Large intestine (tissue), 3 donors: ENCODE measurements around the gene STXBP6. TPM values are rescaled to one million over a fixed set of nuclear protein-coding genes. Genes with fewer than 3 reads are reported as not detected.
A peak's percentile ranks its signal among the peaks of the same experiment; 100 is the strongest.

Source experiments
- DNase-seq, 2 donors: peaks; one replicate each; pipeline versions ENCODE4 v3.0.0 to v3.0.0-alpha.2; 2013
- H3K27ac ChIP-seq: one replicate; pipeline ENCODE4 v1.5.1; 2013; ENCODE audit warnings: low read length
- H3K27me3 ChIP-seq: 2 replicates; pipeline ENCODE4 v1.6.1; 2013; ENCODE audit warnings: low read length; ENCODE audit not compliant: control insufficient read depth, insufficient read depth
- H3K36me3 ChIP-seq: 2 replicates; pipeline ENCODE4 v1.6.1; 2013; ENCODE audit warnings: low read length; ENCODE audit not compliant: control insufficient read depth, insufficient read depth
- H3K4me1 ChIP-seq: one replicate; pipeline ENCODE4 v1.6.1; 2013; ENCODE audit warnings: low read length; ENCODE audit not compliant: control insufficient read depth, insufficient read depth
- H3K4me3 ChIP-seq: one replicate; pipeline ENCODE4 v1.5.1; 2013; ENCODE audit warnings: low read length
- H3K9me3 ChIP-seq: one replicate; pipeline ENCODE4 v1.6.1; 2013; ENCODE audit warnings: mild to moderate bottlenecking, low read depth, low read length, moderate library complexity; ENCODE audit not compliant: control insufficient read depth
- WGBS: methylation state at CpG from one replicate; pipeline ENCODE4 v1.1.5; 2013; ENCODE audit warnings: low lambda C conversion rate; ENCODE audit not compliant: insufficient coverage; 5-methylcytosine and 5-hydroxymethylcytosine counted together
- polyA plus RNA-seq: library from polyadenylated mRNA; unstranded; fragments of 120-200 nt; gene quantifications from one replicate; pipeline ENCODE4 v1.2.1, GENCODE V29; 2013

The STXBP6 gene
- polyA plus RNA-seq, 1 donor: 27.8 TPM

GRCh38 chr14:24818058-24818822, 231.7 kb downstream of the STXBP6 start:
- DNase-seq: peak; percentile 88 to 96
- Histone ChIP-seq H3K9me3 (no peaks in the 10 kb centered on the region), H3K4me3 (peak overlapping the region; percentile 8), H3K4me1 (peaks cover 74% of the 10 kb centered on the region), H3K27me3 (no peaks in the 10 kb centered on the region), H3K27ac (peak overlapping the region; percentile 96), H3K36me3 (no peaks in the 10 kb centered on the region)
- no CpG with 5 or more reads among the region's 15 CpGs for WGBS

GRCh38 chr14:24817212-24818057, 232.5 kb downstream of the STXBP6 start:
- DNase-seq: peak; percentile 64 to 92
- Histone ChIP-seq H3K9me3 (no peaks in the 10 kb centered on the region), H3K4me3 (no peak overlapping the region), H3K4me1 (peaks cover 81% of the 10 kb centered on the region), H3K36me3 (no peaks in the 10 kb centered on the region), H3K27me3 (no peaks in the 10 kb centered on the region), H3K27ac (peak overlapping the region; percentile 96)
- 30% methylated on average over 2 of the region's 11 CpGs for WGBS

GRCh38 chr14:24816929-24817211, 233.1 kb downstream of the STXBP6 start:
- H3K4me1 ChIP-seq: peaks cover 85% of the 10 kb centered on the region
- no CpG with 5 or more reads among the region's 3 CpGs for WGBS
- no peak for DNase-seq
- H3K27ac ChIP-seq: peak overlapping the region; percentile 96
- H3K27me3 ChIP-seq: no peaks in the 10 kb centered on the region
- no peak overlapping the region for H3K4me3 ChIP-seq
- no peaks in the 10 kb centered on the region for H3K36me3 ChIP-seq
- no peaks in the 10 kb centered on the region for H3K9me3 ChIP-seq

- no peaks in the 10 kb centered on the region for H3K27me3 ChIP-seq
- no peaks in the 10 kb centered on the region for H3K9me3 ChIP-seq
- H3K27ac ChIP-seq: peak overlapping the region; percentile 96
- H3K4me3 ChIP-seq: no peak overlapping the region
- H3K36me3 ChIP-seq: no peaks in the 10 kb centered on the region
- WGBS: no CpG with 5 or more reads among the region's 5 CpGs
- DNase-seq: peak; percentile 76 to 82
- peaks cover 86% of the 10 kb centered on the region for H3K4me1 ChIP-seq
These were observed 233.7 kb downstream of the STXBP6 start for GRCh38 chr14:24816011-24816928.

- Histone ChIP-seq H3K4me3 (no peak overlapping the region), H3K27me3 (no peaks in the 10 kb centered on the region), H3K27ac (peak overlapping the region; percentile 96), H3K4me1 (peaks cover 86% of the 10 kb centered on the region), H3K36me3 (no peaks in the 10 kb centered on the region), H3K9me3 (no peaks in the 10 kb centered on the region)
- no CpG with 5 or more reads among the region's 9 CpGs for WGBS
- DNase-seq: no peak
These were observed 234.4 kb downstream of the STXBP6 start for GRCh38 chr14:24815543-24815942.

- DNase-seq: no peak
- no peak overlapping the region for H3K4me3 ChIP-seq
- no CpG with 5 or more reads among the region's 2 CpGs for WGBS
- H3K9me3 ChIP-seq: no peaks in the 10 kb centered on the region
- H3K27ac ChIP-seq: peak overlapping the region; percentile 71
- peaks cover 87% of the 10 kb centered on the region for H3K4me1 ChIP-seq
- no peaks in the 10 kb centered on the region for H3K36me3 ChIP-seq
- H3K27me3 ChIP-seq: no peaks in the 10 kb centered on the region
These were observed 235.0 kb downstream of the STXBP6 start for GRCh38 chr14:24814944-24815343.

GRCh38 chr14:24814346-24814745, 235.6 kb downstream of the STXBP6 start:
- H3K9me3 ChIP-seq: no peaks in the 10 kb centered on the region
- H3K27ac ChIP-seq: peak overlapping the region; percentile 71
- H3K36me3 ChIP-seq: no peaks in the 10 kb centered on the region
- no CpG with 5 or more reads among the region's 2 CpGs for WGBS
- H3K4me1 ChIP-seq: peaks cover 81% of the 10 kb centered on the region
- no peaks in the 10 kb centered on the region for H3K27me3 ChIP-seq
- H3K4me3 ChIP-seq: no peak overlapping the region
- DNase-seq: no peak

GRCh38 chr14:24813819-24814259, 236.1 kb downstream of the STXBP6 start:
- peak; percentile 68 to 85 for DNase-seq
- Histone ChIP-seq H3K27me3 (no peaks in the 10 kb centered on the region), H3K27ac (peak overlapping the region; percentile 71), H3K4me1 (peaks cover 78% of the 10 kb centered on the region), H3K36me3 (no peaks in the 10 kb centered on the region), H3K9me3 (no peaks in the 10 kb centered on the region), H3K4me3 (no peak overlapping the region)
- no CpG with 5 or more reads among the region's 2 CpGs for WGBS

GRCh38 chr14:24813089-24813815, 236.7 kb downstream of the STXBP6 start:
- Histone ChIP-seq H3K27ac (peak overlapping the region; percentile 71), H3K4me1 (peaks cover 77% of the 10 kb centered on the region), H3K9me3 (no peaks in the 10 kb centered on the region), H3K4me3 (no peak overlapping the region), H3K36me3 (no peaks in the 10 kb centered on the region), H3K27me3 (no peaks in the 10 kb centered on the region)
- no CpG with 5 or more reads among the region's 6 CpGs for WGBS
- no peak for DNase-seq
